ENCODE measurements around the gene PCDHB5.
"Not testable (repeated sequence)": the region's sequence is repeated elsewhere in the genome, so short reads cannot be mapped to it uniquely, and the experiment has no call there.

PCDHB5 gene

DNA sequence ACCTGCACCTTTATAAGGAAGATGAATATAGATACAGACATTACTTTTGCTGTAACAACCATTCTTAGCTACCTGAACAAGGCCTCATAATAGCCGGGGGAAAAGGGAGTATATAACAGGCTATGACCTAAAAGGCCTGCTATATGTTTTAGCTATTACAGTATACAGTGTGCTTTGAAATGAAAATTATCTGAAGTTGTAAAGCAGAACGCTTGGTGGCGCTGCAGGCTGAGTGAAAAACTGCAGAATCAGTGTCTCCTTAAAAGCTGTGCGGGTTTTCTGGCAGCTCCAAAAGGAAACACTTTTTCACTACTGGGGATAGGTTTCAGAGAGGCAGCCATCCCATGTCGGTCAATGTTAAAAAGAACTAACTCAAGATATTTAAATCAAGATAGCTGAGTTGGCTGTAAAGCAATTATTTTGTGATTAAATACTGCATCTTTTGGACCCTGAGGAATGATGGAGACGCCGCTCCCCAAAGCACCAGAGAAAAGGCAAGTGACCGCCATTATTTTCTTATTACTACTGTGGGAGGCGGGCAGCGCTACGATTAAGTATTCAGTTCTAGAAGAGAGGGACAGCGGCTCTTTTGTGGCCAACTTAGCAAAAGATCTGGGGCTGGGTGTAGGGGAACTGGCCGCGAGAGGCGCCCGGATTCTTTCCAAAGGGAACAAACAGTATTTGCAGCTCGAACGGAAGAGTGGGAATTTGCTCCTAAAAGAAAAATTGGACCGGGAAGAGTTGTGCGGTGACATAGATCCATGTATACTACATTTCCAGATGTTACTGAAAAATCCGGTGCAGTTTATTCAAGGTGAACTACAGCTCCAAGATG lies 20.8 kb downstream of the PCDHB5 start:
- DNase-seq, result no peak

DNA sequence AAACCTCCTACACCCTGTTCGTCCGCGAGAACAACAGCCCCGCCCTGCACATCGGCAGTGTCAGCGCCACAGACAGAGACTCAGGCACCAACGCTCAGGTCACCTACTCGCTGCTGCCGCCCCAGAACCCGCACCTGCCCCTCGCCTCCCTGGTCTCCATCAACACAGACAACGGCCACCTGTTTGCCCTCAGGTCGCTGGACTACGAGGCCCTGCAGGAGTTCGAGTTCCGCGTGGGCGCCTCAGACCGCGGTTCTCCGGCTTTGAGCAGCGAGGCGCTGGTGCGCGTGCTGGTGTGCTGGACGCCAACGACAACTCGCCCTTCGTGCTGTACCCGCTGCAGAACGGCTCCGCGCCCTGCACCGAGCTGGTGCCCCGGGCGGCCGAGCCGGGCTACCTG lies 22.4 kb downstream of the PCDHB5 start:
- DNase-seq, result not testable (repeated sequence)

DNA sequence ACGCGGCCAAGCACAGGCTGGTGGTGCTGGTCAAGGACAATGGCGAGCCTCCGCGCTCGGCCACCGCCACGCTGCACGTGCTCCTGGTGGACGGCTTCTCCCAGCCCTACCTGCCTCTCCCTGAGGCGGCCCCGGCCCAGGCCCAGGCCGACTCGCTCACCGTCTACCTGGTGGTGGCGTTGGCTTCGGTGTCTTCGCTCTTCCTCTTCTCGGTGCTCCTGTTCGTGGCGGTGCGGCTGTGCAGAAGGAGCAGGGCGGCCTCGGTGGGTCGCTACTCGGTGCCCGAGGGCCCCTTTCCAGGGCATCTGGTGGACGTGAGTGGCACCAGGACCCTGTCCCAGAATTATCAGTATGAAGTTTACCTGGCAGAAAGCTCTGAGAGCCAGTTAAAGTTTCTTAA lies 22.9 kb downstream of the PCDHB5 start:
- DNase-seq, result not testable (repeated sequence)

DNA sequence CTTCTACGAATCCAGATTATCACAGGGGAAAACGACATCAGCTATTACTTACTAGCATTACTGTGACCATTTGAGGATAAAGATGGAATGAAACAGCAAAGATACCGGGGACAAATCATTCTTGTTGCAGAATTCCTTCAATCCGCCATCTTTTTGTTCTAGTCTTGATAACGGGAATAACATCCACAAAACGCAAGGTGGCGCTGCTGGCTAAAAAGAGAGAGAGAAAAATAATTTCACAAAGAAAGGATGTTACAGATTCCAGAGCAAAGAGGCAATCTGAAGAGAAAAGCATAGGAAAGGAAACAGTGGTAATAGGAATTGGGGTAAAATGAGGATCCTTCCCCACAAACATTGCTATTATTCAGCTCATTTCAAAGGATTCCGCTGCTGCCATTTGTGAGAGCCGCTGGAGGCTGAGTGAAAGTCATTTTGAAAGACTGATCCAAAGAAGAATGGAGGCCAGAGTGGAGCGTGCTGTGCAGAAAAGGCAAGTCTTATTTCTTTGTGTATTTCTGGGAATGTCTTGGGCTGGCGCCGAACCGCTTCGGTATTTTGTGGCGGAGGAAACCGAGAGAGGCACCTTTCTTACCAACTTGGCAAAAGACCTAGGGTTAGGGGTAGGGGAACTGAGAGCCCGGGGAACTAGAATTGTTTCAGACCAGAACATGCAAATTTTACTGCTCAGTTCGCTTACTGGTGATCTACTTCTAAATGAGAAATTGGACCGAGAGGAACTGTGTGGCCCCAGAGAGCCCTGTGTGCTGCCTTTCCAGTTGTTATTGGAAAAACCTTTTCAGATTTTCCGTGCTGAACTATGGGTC lies 37.6 kb downstream of the PCDHB5 start, which contains the start of gene PCDHB7:
TSS of gene PCDHB7 (plus strand) at position 264 of the 824 bp plus-strand sequence. CDS start at position 456, 192 bp downstream.
- peak; percentile 17 for DNase-seq

DNA sequence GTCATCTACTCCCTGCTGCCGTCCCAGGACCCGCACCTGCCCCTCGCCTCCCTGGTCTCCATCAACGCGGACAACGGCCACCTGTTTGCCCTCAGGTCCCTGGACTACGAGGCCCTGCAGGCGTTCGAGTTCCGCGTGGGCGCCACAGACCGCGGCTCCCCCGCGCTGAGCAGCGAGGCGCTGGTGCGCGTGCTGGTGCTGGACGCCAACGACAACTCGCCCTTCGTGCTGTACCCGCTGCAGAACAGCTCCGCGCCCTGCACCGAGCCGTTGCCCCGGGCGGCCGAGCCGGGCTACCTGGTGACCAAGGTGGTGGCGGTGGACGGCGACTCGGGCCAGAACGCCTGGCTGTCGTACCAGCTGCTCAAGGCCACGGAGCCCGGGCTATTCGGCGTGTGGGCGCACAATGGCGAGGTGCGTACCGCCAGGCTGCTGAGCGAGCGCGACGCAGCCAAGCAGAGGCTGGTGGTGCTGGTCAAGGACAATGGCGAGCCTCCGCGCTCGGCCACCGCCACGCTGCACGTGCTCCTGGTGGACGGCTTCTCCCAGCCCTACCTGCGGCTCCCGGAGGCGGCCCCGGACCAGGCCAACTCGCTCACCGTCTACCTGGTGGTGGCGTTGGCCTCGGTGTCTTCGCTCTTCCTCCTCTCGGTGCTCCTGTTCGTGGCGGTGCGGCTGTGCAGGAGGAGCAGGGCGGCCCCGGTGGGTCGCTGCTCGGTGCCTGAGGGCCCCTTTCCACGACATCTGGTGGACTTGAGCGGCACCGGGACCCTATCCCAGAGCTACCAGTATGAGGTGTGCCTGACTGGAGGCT lies 39.5 kb downstream of the PCDHB5 start:
- not testable (repeated sequence) for DNase-seq

DNA sequence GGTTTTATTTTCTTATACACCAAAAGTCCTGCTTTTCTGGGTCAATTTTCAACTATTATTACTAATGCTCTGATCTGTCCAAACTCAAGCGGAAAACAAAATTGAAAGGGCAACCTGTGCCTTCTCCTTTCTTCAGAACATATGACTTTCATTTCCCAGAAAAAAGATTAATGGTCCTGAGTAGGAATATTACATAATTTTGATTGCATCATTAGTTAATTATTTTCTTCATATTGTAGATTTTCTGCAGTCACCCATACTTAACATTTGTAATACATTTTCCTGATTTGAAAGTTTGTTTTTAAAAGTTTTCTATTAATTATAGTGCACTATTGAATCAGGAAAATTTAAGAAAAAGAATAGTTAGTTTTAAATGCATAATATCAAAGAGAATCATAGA lies 40.9 kb downstream of the PCDHB5 start:
- DNase-seq, result no peak

DNA sequence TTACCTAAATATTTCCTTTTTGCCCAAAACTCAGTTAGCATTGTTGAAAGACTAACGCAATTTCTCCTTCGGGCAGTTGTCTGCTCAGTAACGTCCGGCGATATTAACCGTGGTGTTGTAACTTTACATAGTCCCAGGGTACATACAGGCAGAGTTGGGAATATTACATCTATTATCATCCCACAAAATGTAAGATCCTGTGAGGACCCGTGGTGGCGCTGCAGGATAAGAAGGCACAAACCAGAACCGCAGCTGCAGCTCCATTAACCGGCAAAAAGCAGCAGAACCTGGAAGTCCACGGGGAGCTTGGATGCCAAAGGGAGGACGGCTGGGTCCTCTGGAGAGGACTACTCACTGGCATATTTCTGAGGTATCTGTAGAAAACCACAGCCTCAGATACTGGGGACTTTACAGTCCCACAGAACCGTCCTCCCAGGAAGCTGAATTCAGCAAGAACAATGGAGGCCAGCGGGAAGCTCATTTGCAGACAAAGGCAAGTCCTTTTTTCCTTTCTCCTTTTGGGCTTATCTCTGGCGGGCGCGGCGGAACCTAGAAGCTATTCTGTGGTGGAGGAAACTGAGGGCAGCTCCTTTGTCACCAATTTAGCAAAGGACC lies 42.7 kb downstream of the PCDHB5 start, which contains the start of gene PCDHB8:
TSS of gene PCDHB8 (plus strand) at position 214 of the 615 bp plus-strand sequence. CDS start at position 459, 245 bp downstream.
- not testable (repeated sequence) for DNase-seq

DNA sequence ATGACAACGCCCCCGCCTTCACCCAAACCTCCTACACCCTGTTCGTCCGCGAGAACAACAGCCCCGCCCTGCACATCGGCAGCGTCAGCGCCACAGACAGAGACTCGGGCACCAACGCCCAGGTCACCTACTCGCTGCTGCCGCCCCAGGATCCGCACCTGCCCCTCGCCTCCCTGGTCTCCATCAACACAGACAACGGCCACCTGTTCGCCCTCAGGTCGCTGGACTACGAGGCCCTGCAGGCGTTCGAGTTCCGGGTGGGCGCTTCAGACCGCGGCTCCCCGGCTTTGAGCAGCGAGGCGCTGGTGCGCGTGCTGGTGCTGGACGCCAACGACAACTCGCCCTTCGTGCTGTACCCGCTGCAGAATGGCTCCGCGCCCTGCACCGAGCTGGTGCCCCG lies 44.4 kb downstream of the PCDHB5 start:
- not testable (repeated sequence) for DNase-seq

DNA sequence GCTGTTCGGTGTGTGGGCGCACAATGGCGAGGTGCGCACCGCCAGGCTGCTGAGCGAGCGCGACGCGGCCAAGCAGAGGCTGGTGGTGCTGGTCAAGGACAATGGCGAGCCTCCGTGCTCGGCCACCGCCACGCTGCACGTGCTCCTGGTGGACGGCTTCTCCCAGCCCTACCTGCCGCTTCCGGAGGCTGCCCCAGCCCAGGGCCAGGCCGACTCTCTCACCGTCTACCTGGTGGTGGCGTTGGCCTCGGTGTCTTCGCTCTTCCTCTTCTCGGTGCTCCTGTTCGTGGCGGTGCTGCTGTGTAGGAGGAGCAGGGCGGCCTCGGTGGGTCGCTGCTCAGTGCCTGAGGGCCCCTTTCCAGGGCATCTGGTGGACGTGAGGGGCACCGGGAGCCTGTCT lies 44.9 kb downstream of the PCDHB5 start:
- not testable (repeated sequence) for DNase-seq

DNA sequence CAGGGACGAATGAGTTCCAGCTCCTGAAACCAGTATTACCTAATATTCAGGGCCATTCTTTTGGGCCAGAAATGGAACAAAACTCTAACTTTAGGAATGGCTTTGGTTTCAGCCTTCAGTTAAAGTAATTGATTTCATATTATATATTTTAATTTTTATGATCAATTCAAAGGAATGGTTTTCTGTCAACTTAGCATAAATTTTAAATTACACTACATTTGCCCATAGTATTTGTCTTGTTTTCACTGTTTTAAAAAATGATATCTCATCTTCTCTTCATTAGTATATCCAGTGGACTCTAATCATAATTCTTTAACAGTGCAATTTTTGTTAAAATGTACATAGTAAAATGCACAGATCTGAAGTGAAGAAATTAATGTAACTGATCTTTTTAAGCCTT lies 45.3 kb downstream of the PCDHB5 start:
- DNase-seq, result no peak

DNA sequence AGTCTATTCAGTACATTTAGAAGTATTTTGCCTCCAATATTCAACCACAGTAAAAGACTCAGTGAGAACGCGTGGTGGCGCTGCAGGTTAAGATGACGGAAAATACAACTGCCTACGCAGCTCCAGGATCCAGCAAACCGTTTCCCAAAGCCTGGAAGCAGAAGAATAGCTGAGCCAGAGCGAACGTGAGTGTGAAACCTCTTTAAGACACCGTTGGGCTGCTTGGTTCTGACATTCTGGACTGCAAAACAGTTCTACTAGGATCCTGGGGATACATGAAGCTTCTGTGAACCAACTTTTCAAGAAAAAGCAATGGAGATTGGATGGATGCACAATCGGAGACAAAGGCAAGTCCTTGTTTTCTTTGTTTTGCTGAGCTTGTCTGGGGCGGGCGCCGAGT lies 47.2 kb downstream of the PCDHB5 start, which contains the start of gene PCDHB16:
TSS of gene PCDHB16 (plus strand) at position 140 of the 400 bp plus-strand sequence. CDS start at position 313, 173 bp downstream.
- DNase-seq, result peak; percentile 16

DNA sequence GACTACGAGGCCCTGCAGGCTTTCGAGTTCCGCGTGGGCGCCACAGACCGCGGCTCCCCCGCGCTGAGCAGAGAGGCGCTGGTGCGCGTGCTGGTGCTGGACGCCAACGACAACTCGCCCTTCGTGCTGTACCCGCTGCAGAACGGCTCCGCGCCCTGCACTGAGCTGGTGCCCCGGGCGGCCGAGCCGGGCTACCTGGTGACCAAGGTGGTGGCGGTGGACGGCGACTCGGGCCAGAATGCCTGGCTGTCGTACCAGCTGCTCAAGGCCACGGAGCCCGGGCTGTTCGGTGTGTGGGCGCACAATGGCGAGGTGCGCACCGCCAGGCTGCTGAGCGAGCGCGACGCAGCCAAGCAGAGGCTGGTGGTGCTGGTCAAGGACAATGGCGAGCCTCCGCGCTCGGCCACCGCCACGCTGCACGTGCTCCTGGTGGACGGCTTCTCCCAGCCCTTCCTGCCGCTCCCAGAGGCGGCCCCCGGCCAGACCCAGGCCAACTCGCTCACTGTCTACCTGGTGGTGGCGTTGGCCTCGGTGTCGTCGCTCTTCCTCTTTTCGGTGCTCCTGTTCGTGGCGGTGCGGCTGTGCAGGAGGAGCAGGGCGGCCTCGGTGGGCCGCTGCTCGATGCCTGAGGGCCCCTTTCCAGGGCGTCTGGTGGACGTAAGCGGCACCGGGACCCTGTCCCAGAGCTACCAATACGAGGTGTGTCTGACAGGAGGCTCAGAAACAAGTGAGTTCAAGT lies 49.3 kb downstream of the PCDHB5 start:
- DNase-seq, result not testable (repeated sequence)

GRCh38 chr5:141186897-141187512 lies 52.0 kb downstream of the PCDHB5 start, which contains the start of gene PCDHB9:
Gene PCDHB9 (plus strand): TSS chr5:141187161. CDS start chr5:141187319, 158 bp downstream.
- no peak for DNase-seq
